AG08396 (cell line): Measurements from ENCODE around the gene CTSO.
"Not testable (repeated sequence)": the region's sequence is repeated elsewhere in the genome, so short reads cannot be mapped to it uniquely, and the experiment has no call there.

Source experiments
- DNase-seq: peaks from one replicate; pipeline ENCODE4 v3.0.0; 2012; ENCODE audit warnings: low spot score, mixed read lengths

Gene CTSO

GRCh38 chr4:155906554-155907247, 47.0 kb downstream of the CTSO start:
- DNase-seq, result peak; percentile 75

GRCh38 chr4:155904331-155904730, 49.3 kb downstream of the CTSO start:
- DNase-seq, result no peak

GRCh38 chr4:155903453-155903852, 50.2 kb downstream of the CTSO start, which contains the start of gene TDO2:
Gene TDO2 (plus strand): TSS chr4:155903696. CDS start chr4:155903759, 63 bp downstream.
- no peak for DNase-seq

- DNase-seq, result no peak
These were observed 52.7 kb downstream of the CTSO start for GRCh38 chr4:155901013-155901412.

- no peak for DNase-seq
These were observed 53.3 kb downstream of the CTSO start for GRCh38 chr4:155900381-155900780.

- no peak for DNase-seq
These were observed 53.8 kb downstream of the CTSO start for GRCh38 chr4:155899891-155900290.

- not testable (repeated sequence) for DNase-seq
These were observed 55.3 kb downstream of the CTSO start for GRCh38 chr4:155898371-155898770.

GRCh38 chr4:155891058-155891457, 62.6 kb downstream of the CTSO start:
- no peak for DNase-seq

- no peak for DNase-seq
These were observed 63.7 kb downstream of the CTSO start for GRCh38 chr4:155889946-155890345.

- DNase-seq, result peak; percentile 36
These were observed 64.5 kb downstream of the CTSO start for GRCh38 chr4:155889031-155889793.

GRCh38 chr4:155887847-155888570, 65.7 kb downstream of the CTSO start:
- no peak for DNase-seq

- DNase-seq, result no peak
These were observed 66.6 kb downstream of the CTSO start for GRCh38 chr4:155887045-155887444.

GRCh38 chr4:155885666-155886065, 68.0 kb downstream of the CTSO start:
- no peak for DNase-seq

- DNase-seq, result no peak
These were observed 69.8 kb downstream of the CTSO start for GRCh38 chr4:155883895-155884294.

- DNase-seq, result no peak
These were observed 72.1 kb downstream of the CTSO start for GRCh38 chr4:155881555-155881954.

GRCh38 chr4:155879767-155880166, 73.9 kb downstream of the CTSO start:
- DNase-seq, result no peak

GRCh38 chr4:155878611-155879010, 75.1 kb downstream of the CTSO start:
- no peak for DNase-seq

GRCh38 chr4:155877971-155878370, 75.7 kb downstream of the CTSO start:
- no peak for DNase-seq

- no peak for DNase-seq
These were observed 77.8 kb downstream of the CTSO start for GRCh38 chr4:155875878-155876277.
